Peyer's patch (tissue), 4 donors: ENCODE results near the gene IRF2. TPM values are rescaled to one million over a fixed set of nuclear protein-coding genes. Genes with fewer than 3 reads are reported as not detected.
A peak's percentile ranks its signal among the peaks of the same experiment; 100 is the strongest.

ENCODE experiments used
- DNase-seq, 3 donors: peaks; one replicate each; pipeline ENCODE4 v3.0.0-alpha.2; 2017 to 2019
- H3K27ac ChIP-seq, 4 donors: fragments of 200-600 bp; sonication (generic); one replicate each; pipeline ENCODE4 v1.5.1; 2016 to 2019
- H3K27me3 ChIP-seq, 2 donors: fragments of 200-600 bp; sonication (generic); one replicate each; pipeline ENCODE4 v1.5.1; 2019
- H3K36me3 ChIP-seq, 3 donors: fragments of 200-600 bp; sonication (generic); one replicate each; pipeline ENCODE4 v1.5.1; 2016 to 2019
- H3K4me1 ChIP-seq, 4 donors: fragments of 200-600 bp; sonication (generic); one replicate each; pipeline ENCODE4 v1.5.1; 2016 to 2019
- H3K4me3 ChIP-seq, 4 donors: fragments of 200-600 bp; sonication (generic); 1 replicate in 3 of 4; 2 replicates in 1 of 4; pipeline ENCODE4 v1.5.1; 2016 to 2019; ENCODE audit warnings: mild to moderate bottlenecking in 1 of 4
- H3K9me3 ChIP-seq, 4 donors: fragments of 200-600 bp; sonication (generic); one replicate each; pipeline ENCODE4 v1.5.1; 2016 to 2019; ENCODE audit warnings: mild to moderate bottlenecking in 1 of 4
- CTCF ChIP-seq, 6 experiments: fragments of 450-650 bp in 4 of 6; fragments of 200-600 bp in 2 of 6; sonication (generic) in 1 of 6; IDR thresholded peaks; one replicate each; pipeline ENCODE4 v1.5.1; 2017 to 2019; ENCODE audit warnings: antibody characterized with exemption in 6 of 6, mild to moderate bottlenecking in 3 of 6, moderate library complexity in 1 of 6
- POLR2A ChIP-seq, 2 donors: fragments of 450-650 bp; IDR thresholded peaks; one replicate each; pipeline ENCODE4 v1.5.1; 2017; ENCODE audit warnings: antibody characterized with exemption in 2 of 2, mild to moderate bottlenecking in 2 of 2, moderate library complexity in 2 of 2
- total RNA-seq, 4 donors: library from RNA; depleted of rRNA; stranded (reverse); fragments of >200 nt; gene quantifications; one replicate each; pipeline ENCODE4 v1.1.0, GENCODE V29; 2016

Gene IRF2
- total RNA-seq, 4 donors from 2014 or later: 28.0 to 42.8 (median 39.2) TPM

- peaks cover 0 to 35% (median 0%) of the 10 kb centered on the region in 3 donors for H3K36me3 ChIP-seq
- no peak for TF ChIP-seq CTCF (IDR thresholded peaks at IDR 0.05)
- peak in 1 of 2 donors; percentile 33 for TF ChIP-seq POLR2A (IDR thresholded peaks at IDR 0.05)
- peak in 2 of 3 donors; percentile 57 to 79 for DNase-seq
- no peaks in the 10 kb centered on the region for H3K27me3 ChIP-seq
- peak overlapping the region; percentile 56 to 85 (median 81) for H3K27ac ChIP-seq
- peaks cover 6 to 55% (median 28%) of the 10 kb centered on the region in 4 donors for H3K4me1 ChIP-seq
- no peaks in the 10 kb centered on the region for H3K9me3 ChIP-seq
- no peak overlapping the region for H3K4me3 ChIP-seq
Measured at GRCh38 chr4:184385705-184386141, 88.6 kb downstream of the IRF2 start.

- H3K9me3 ChIP-seq: no peaks in the 10 kb centered on the region
- H3K4me1 ChIP-seq: peaks cover 6 to 55% (median 28%) of the 10 kb centered on the region in 4 donors
- no peaks in the 10 kb centered on the region for H3K27me3 ChIP-seq
- H3K4me3 ChIP-seq: no peak overlapping the region
- H3K27ac ChIP-seq: peak overlapping the region; percentile 56 to 85 (median 81)
- TF ChIP-seq POLR2A (IDR thresholded peaks at IDR 0.05) (no peak), CTCF (IDR thresholded peaks at IDR 0.05) (no peak)
- peaks cover 0 to 29% (median 0%) of the 10 kb centered on the region in 3 donors for H3K36me3 ChIP-seq
- no peak for DNase-seq
Measured at GRCh38 chr4:184384810-184385557, 89.4 kb downstream of the IRF2 start.

- no peaks in the 10 kb centered on the region for H3K27me3 ChIP-seq
- H3K4me3 ChIP-seq: peak overlapping the region in 3 of 4 donors; percentile 13 to 33 (median 21)
- DNase-seq: peak in 2 of 3 donors; percentile 78 to 80
- TF ChIP-seq POLR2A (IDR thresholded peaks at IDR 0.05): peak; percentile 43 to 45
- TF ChIP-seq CTCF (IDR thresholded peaks at IDR 0.05): no peak
- peaks cover 6 to 55% (median 28%) of the 10 kb centered on the region in 4 donors for H3K4me1 ChIP-seq
- no peaks in the 10 kb centered on the region for H3K9me3 ChIP-seq
- H3K36me3 ChIP-seq: peaks cover 0 to 21% (median 0%) of the 10 kb centered on the region in 3 donors
- peak overlapping the region; percentile 56 to 85 (median 81) for H3K27ac ChIP-seq
Measured at GRCh38 chr4:184384056-184384809, 90.1 kb downstream of the IRF2 start.

GRCh38 chr4:184383497-184384055 is 90.8 kb downstream of the IRF2 start:
- DNase-seq: peak in 1 of 3 donors; percentile 73
- Histone ChIP-seq H3K36me3 (peaks cover 0 to 14% (median 0%) of the 10 kb centered on the region in 3 donors), H3K9me3 (no peaks in the 10 kb centered on the region), H3K27ac (peak overlapping the region; percentile 56 to 85 (median 81)), H3K4me3 (peak overlapping the region in 3 of 4 donors; percentile 13 to 33 (median 21)), H3K4me1 (peaks cover 6 to 55% (median 28%) of the 10 kb centered on the region in 4 donors), H3K27me3 (no peaks in the 10 kb centered on the region)
- no peak for TF ChIP-seq CTCF (IDR thresholded peaks at IDR 0.05)
- no peak for TF ChIP-seq POLR2A (IDR thresholded peaks at IDR 0.05)

DNA sequence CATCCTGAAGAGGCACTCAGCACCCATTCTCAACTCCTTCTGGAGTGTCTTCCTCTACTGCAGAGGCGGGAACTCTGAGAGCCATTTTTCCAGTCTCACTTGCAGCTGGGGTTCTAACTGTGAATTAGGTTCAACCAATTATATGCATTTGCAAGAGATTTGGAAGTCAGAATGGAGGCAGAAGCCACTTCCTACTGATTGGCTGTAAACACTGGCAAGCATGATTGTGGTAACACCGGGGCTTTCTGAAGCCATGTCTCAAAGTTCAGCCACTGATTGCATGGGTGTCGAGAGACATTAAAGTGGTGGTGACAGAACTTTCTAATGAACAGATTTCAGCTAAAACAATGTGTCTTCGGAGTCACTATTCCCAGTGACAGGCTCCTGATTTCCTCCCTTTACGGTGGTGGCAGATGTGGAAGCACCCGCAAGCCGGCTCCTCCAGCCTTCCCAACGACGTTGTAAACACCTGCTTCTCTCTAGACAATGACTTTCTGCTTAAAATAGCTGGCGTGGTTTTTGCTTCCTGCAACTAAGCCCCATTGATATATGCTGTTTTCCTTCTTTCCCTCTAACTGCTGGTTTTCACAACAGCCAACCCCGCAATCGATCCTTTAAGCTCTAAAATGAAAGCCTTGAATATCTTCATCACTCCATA is 92.0 kb downstream of the IRF2 start:
- Histone ChIP-seq H3K27me3 (no peaks in the 10 kb centered on the region), H3K27ac (peak overlapping the region; percentile 21 to 85 (median 58)), H3K9me3 (no peaks in the 10 kb centered on the region), H3K4me1 (peaks cover 6 to 53% (median 28%) of the 10 kb centered on the region in 4 donors), H3K4me3 (no peak overlapping the region), H3K36me3 (peaks cover 0 to 3% (median 0%) of the 10 kb centered on the region in 3 donors)
- TF ChIP-seq POLR2A (IDR thresholded peaks at IDR 0.05) (no peak), CTCF (IDR thresholded peaks at IDR 0.05) (no peak)
- DNase-seq: no peak
